GM18498 (cell line): Measurements from ENCODE around the gene CHN2.

Source experiments
- ATAC-seq: cut with Tn5 transposase; IDR thresholded peaks from one replicate; pipeline ENCODE4 v1.9.1; 2021; ENCODE audit warnings: mild to moderate bottlenecking, moderate library complexity; ENCODE audit not compliant: unreplicated experiment

The CHN2 gene

GRCh38 chr7:29354340-29354739 lies 159.8 kb downstream of the CHN2 start:
- ATAC-seq, result no peak

GRCh38 chr7:29355388-29355787 lies 160.8 kb downstream of the CHN2 start:
- no peak for ATAC-seq

- no peak for ATAC-seq
Observed at GRCh38 chr7:29356631-29357030, 162.1 kb downstream of the CHN2 start.

GRCh38 chr7:29359482-29360093 lies 165.0 kb downstream of the CHN2 start:
- no peak for ATAC-seq

GRCh38 chr7:29360633-29361625 lies 166.4 kb downstream of the CHN2 start:
- no peak for ATAC-seq

- ATAC-seq, result no peak
Observed at GRCh38 chr7:29362380-29362779, 167.8 kb downstream of the CHN2 start.

- ATAC-seq, result no peak
Observed at GRCh38 chr7:29363636-29364425, 169.3 kb downstream of the CHN2 start.

GRCh38 chr7:29364661-29365060 lies 170.1 kb downstream of the CHN2 start:
- ATAC-seq, result no peak

- ATAC-seq, result no peak
Observed at GRCh38 chr7:29365423-29365822, 170.8 kb downstream of the CHN2 start.

GRCh38 chr7:29367784-29368183 lies 173.2 kb downstream of the CHN2 start:
- no peak for ATAC-seq

GRCh38 chr7:29369909-29370488 lies 175.4 kb downstream of the CHN2 start:
- no peak for ATAC-seq

GRCh38 chr7:29370531-29371314 lies 176.1 kb downstream of the CHN2 start:
- no peak for ATAC-seq

GRCh38 chr7:29371472-29371871 lies 176.9 kb downstream of the CHN2 start:
- no peak for ATAC-seq

GRCh38 chr7:29372351-29373090 lies 177.9 kb downstream of the CHN2 start:
- ATAC-seq, result no peak

- no peak for ATAC-seq
Observed at GRCh38 chr7:29375641-29376562, 181.3 kb downstream of the CHN2 start.

- ATAC-seq, result no peak
Observed at GRCh38 chr7:29377718-29378117, 183.1 kb downstream of the CHN2 start.

- no peak for ATAC-seq
Observed at GRCh38 chr7:29379551-29379950, 185.0 kb downstream of the CHN2 start.
